Panc1 (cell line): ENCODE data around the gene CCDC32. TPM values are rescaled to one million over a fixed set of nuclear protein-coding genes. Genes with fewer than 3 reads are reported as not detected.

Experiments
- ATAC-seq: fragments of 200-7000 bp; cut with Tn5 transposase; 2 replicates; pipeline ENCODE4 v1.9.1; 2020; ENCODE audit warnings: mild to moderate bottlenecking, moderate library complexity
- BruUV-seq: library from RNA; stranded (reverse); fragments of 400-500 nt; replicated peaks from 2 replicates; lab custom pipeline; 2021; lab: Mats Ljungman, UMichigan
- CTCF ChIA-PET: fragments of 300-600 bp; sonication (Branson Sonifier 250); formaldehyde crosslinking; loops from one replicate; lab custom pipeline; 2022; ENCODE audit warnings: antibody characterized with exemption; lab: Charles Lee
- POLR2A ChIA-PET: fragments of 300-600 bp; sonication (Branson Sonifier 250); formaldehyde crosslinking; loops from one replicate; lab custom pipeline; 2022; ENCODE audit warnings: antibody characterized with exemption; lab: Charles Lee
- DNase-seq: peaks from one replicate; pipeline ENCODE4 v3.0.0-alpha.2; 2010; ENCODE audit warnings: low read depth, low spot score
- H3K27ac ChIP-seq: 2 replicates; pipeline ENCODE4 v1.5.1; 2011; ENCODE audit warnings: mild to moderate bottlenecking, low read length, inconsistent platforms
- H3K27me3 ChIP-seq: fragments of 200-500 bp; sonication (Bioruptor generic); 2 replicates; pipeline ENCODE4 v1.6.0; 2014; ENCODE audit warnings: low read length, inconsistent platforms; ENCODE audit not compliant: control insufficient read depth, insufficient read depth
- H3K36me3 ChIP-seq: fragments of 200-500 bp; sonication (Bioruptor generic); 2 replicates; pipeline ENCODE4 v1.5.1; 2014; ENCODE audit warnings: inconsistent platforms, mild to moderate bottlenecking, low read length, moderate library complexity; ENCODE audit not compliant: control insufficient read depth, insufficient read depth
- H3K4me1 ChIP-seq: 2 replicates; pipeline ENCODE4 v1.5.1; 2011; ENCODE audit warnings: inconsistent platforms, mild to moderate bottlenecking, low read length, moderate library complexity; ENCODE audit not compliant: control insufficient read depth, insufficient read depth
- H3K4me3 ChIP-seq, 2 experiments: 2 replicates each; pipeline ENCODE4 v1.5.1; 2011 to 2012; ENCODE audit warnings: low read depth in 2 of 2, low read length in 2 of 2, mild to moderate bottlenecking in 2 of 2, inconsistent platforms in 1 of 2, moderate library complexity in 1 of 2
- H3K9me3 ChIP-seq: fragments of 200-500 bp; sonication (Bioruptor generic); 2 replicates; pipeline ENCODE4 v1.5.1; 2014; ENCODE audit warnings: low read depth, mild to moderate bottlenecking, inconsistent platforms, low read length, moderate library complexity; ENCODE audit not compliant: control insufficient read depth, insufficient read depth
- POLR2AphosphoS5 ChIP-seq: IDR thresholded peaks from 2 replicates; pipeline ENCODE4 v1.6.1; 2012; ENCODE audit warnings: mild to moderate bottlenecking, low read depth, low read length, moderate library complexity
- SIN3A ChIP-seq: IDR thresholded peaks from 2 replicates; pipeline ENCODE4 v1.6.1; 2012; ENCODE audit warnings: low read depth, mild to moderate bottlenecking, low read length, moderate library complexity, borderline replicate concordance; ENCODE audit not compliant: insufficient read depth
- TCF7L2 ChIP-seq: IDR thresholded peaks from 2 replicates; pipeline ENCODE4 v1.6.1; 2011; ENCODE audit warnings: mild to moderate bottlenecking, low read depth, low read length, inconsistent platforms
- in situ Hi-C: cut with HindIII; loops from 2 replicates; pipeline ENCODE4 v1.10.0; 2016; ENCODE audit warnings: low sequenced_read_pairs, low pct_unique_long_range_greater_than_20kb
- intact Hi-C: fragments of 100-400 bp; cut with micrococcal nuclease; formaldehyde crosslinking; loops from one replicate; pipeline ENCODE4 v1.10.0; 2022; ENCODE audit not compliant: unreplicated experiment
- total RNA-seq: library from RNA; stranded (reverse); gene quantifications from one replicate; pipeline ENCODE4 v1.2.1, GENCODE V29; 2021; ENCODE audit not compliant: unreplicated experiment
- TF ChIP-seq, protein P1 (sequence below): fragments of 450-650 bp; IDR thresholded peaks from 2 replicates; pipeline ENCODE4 v1.5.1; 2017; ENCODE audit warnings: mild to moderate bottlenecking
- TF ChIP-seq, protein P2 (sequence below), 2 experiments: IDR thresholded peaks; 2 replicates each; pipeline ENCODE4 v1.6.1; 2011 to 2012; ENCODE audit warnings: low read depth in 2 of 2, control low read depth in 1 of 2, low read length in 1 of 2, mild to moderate bottlenecking in 1 of 2, moderate library complexity in 1 of 2; ENCODE audit not compliant: insufficient read depth in 1 of 2

CCDC32 gene
- total RNA-seq, 1 experiment from 2014 or later = 29.8 TPM

DNA sequence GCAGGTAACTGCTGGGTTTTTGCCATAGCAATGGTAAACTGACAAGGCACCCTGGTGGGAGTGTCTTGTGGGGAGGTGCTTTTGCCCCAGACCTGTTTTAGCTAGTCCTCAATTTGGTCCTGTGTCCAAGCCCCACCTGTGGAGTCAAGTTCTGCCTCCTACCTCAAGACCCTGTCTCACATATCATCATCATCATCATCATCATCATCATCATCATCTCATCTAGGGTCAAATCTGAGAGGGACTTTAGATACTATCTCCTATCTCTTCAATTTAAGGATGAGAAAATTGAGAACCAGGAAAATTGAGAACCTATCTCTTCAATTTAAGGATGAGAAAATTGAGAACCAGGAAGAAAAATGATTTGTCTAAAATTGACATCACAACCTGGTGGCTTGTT, 39.1 kb upstream of the CCDC32 start:
- H3K27ac ChIP-seq = no peak overlapping the region
- DNase-seq (no peak), ATAC-seq (no peak)
- no peaks in the 10 kb centered on the region for H3K36me3 ChIP-seq
- TF ChIP-seq SIN3A (no peak), POLR2AphosphoS5 (no peak), TCF7L2 (no peak)
- TF ChIP-seq, protein P1, sequence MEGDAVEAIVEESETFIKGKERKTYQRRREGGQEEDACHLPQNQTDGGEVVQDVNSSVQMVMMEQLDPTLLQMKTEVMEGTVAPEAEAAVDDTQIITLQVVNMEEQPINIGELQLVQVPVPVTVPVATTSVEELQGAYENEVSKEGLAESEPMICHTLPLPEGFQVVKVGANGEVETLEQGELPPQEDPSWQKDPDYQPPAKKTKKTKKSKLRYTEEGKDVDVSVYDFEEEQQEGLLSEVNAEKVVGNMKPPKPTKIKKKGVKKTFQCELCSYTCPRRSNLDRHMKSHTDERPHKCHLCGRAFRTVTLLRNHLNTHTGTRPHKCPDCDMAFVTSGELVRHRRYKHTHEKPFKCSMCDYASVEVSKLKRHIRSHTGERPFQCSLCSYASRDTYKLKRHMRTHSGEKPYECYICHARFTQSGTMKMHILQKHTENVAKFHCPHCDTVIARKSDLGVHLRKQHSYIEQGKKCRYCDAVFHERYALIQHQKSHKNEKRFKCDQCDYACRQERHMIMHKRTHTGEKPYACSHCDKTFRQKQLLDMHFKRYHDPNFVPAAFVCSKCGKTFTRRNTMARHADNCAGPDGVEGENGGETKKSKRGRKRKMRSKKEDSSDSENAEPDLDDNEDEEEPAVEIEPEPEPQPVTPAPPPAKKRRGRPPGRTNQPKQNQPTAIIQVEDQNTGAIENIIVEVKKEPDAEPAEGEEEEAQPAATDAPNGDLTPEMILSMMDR = no peak
- TF ChIP-seq, protein P2, sequence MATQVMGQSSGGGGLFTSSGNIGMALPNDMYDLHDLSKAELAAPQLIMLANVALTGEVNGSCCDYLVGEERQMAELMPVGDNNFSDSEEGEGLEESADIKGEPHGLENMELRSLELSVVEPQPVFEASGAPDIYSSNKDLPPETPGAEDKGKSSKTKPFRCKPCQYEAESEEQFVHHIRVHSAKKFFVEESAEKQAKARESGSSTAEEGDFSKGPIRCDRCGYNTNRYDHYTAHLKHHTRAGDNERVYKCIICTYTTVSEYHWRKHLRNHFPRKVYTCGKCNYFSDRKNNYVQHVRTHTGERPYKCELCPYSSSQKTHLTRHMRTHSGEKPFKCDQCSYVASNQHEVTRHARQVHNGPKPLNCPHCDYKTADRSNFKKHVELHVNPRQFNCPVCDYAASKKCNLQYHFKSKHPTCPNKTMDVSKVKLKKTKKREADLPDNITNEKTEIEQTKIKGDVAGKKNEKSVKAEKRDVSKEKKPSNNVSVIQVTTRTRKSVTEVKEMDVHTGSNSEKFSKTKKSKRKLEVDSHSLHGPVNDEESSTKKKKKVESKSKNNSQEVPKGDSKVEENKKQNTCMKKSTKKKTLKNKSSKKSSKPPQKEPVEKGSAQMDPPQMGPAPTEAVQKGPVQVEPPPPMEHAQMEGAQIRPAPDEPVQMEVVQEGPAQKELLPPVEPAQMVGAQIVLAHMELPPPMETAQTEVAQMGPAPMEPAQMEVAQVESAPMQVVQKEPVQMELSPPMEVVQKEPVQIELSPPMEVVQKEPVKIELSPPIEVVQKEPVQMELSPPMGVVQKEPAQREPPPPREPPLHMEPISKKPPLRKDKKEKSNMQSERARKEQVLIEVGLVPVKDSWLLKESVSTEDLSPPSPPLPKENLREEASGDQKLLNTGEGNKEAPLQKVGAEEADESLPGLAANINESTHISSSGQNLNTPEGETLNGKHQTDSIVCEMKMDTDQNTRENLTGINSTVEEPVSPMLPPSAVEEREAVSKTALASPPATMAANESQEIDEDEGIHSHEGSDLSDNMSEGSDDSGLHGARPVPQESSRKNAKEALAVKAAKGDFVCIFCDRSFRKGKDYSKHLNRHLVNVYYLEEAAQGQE (IDR thresholded peaks at IDR 0.05; ENCODE audit: insufficient read depth in 1 of 2, low read depth in 2 of 2, low read length in 1 of 2) = no peak
- intact Hi-C loops (no loop called here), in situ Hi-C loops (no loop called here)
- no peaks in the 10 kb centered on the region for H3K9me3 ChIP-seq
- no peaks in the 10 kb centered on the region for H3K4me1 ChIP-seq
- CTCF ChIA-PET = interaction anchor here (1.8 kb wide), 1 partner anchor 14 kb away, joined by 12 read pairs; no protein-coding TSS in a partner anchor
- POLR2A ChIA-PET = no interaction called here
- H3K27me3 ChIP-seq = no peaks in the 10 kb centered on the region
- no peak overlapping the region for H3K4me3 ChIP-seq
- BruUV-seq = no TSS peak

DNA sequence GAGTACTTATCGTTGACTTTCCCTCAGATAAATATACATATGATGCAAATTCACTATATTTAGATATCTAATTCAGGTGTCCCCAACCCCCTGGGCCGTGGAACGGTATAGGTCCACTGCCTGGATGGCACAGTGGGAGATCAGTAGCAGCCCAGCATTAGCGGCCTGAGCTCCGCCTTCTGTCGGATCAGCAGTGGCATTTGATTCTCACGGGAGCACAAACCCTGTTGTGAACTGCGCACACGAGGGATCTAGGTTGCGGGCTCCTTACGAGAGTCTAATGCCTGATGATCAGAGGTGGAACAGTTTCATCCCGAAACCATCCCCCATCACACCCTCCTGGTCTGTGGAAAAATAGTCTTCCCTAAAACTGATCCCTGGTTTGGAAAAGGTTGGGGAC, 36.1 kb upstream of the CCDC32 start:
- ChIA-PET CTCF (interaction anchor here (0.6 to 0.8 kb wide), 2 partner anchors 10 to 78 kb away, joined by 3 to 9 read pairs; no protein-coding TSS in a partner anchor), POLR2A (no interaction called here)
- no peak for ATAC-seq
- TF ChIP-seq SIN3A (no peak), TCF7L2 (no peak), POLR2AphosphoS5 (no peak)
- TF ChIP-seq, protein P2 (IDR thresholded peaks at IDR 0.05; ENCODE audit: insufficient read depth in 1 of 2, low read depth in 2 of 2, low read length in 1 of 2) = no peak
- TF ChIP-seq, protein P1 = no peak
- in situ Hi-C loops = no loop called here
- Histone ChIP-seq H3K4me1 (peaks cover 8% of the 10 kb centered on the region; the same call in 1 of the 2 replicates), H3K9me3 (no peaks in the 10 kb centered on the region), H3K27me3 (no peaks in the 10 kb centered on the region), H3K27ac (no peak overlapping the region; the same call in 1 of the 2 replicates), H3K4me3 (no peak overlapping the region), H3K36me3 (no peaks in the 10 kb centered on the region)
- intact Hi-C loops = no loop called here
- DNase-seq = no peak
- no TSS peak for BruUV-seq
